AG04449 (cell line): ENCODE measurements around the gene ALK.
"Not testable (repeated sequence)": the region's sequence is repeated elsewhere in the genome, so short reads cannot be mapped to it uniquely, and the experiment has no call there.

Experiments
- CTCF ChIA-PET: fragments of 350-600 bp; formaldehyde crosslinking; extraction: SDS; loops from one replicate; lab custom pipeline; 2021; ENCODE audit warnings: antibody characterized with exemption; lab: Yijun Ruan, JAX
- POLR2A ChIA-PET: fragments of 400-600, 350-600 bp; formaldehyde crosslinking; extraction: SDS; loops from one replicate; lab custom pipeline; 2020; ENCODE audit warnings: antibody characterized with exemption, inconsistent platforms; lab: Yijun Ruan, JAX
- DNase-seq: peaks from one replicate; pipeline ENCODE4 v3.0.0-alpha.2; 2010; ENCODE audit warnings: low read depth, low spot score
- H3K4me3 ChIP-seq: 2 replicates; pipeline ENCODE4 v1.5.1; 2011; ENCODE audit warnings: low read depth, mild to moderate bottlenecking, control low read depth, low read length
- CTCF ChIP-seq: IDR thresholded peaks from one replicate; pipeline ENCODE4 v1.5.1; 2011; ENCODE audit warnings: mild to moderate bottlenecking, moderate library complexity, low read length, control low read depth, inconsistent platforms; ENCODE audit not compliant: insufficient read depth; ENCODE audit errors: missing control alignments

Gene ALK

GRCh38 chr2:29759360-29759759, 162.0 kb downstream of the ALK start:
- CTCF ChIA-PET: no interaction called here
- no peak for TF ChIP-seq CTCF
- POLR2A ChIA-PET: no interaction called here
- no peak for DNase-seq
- no peak overlapping the region for H3K4me3 ChIP-seq

- H3K4me3 ChIP-seq: no peak overlapping the region
- no peak for DNase-seq
- TF ChIP-seq CTCF: no peak
- ChIA-PET CTCF (no interaction called here), POLR2A (no interaction called here)
Measured at GRCh38 chr2:29755829-29756228, 165.6 kb downstream of the ALK start.

GRCh38 chr2:29755233-29755632, 166.2 kb downstream of the ALK start:
- no peak for DNase-seq
- no peak for TF ChIP-seq CTCF
- no peak overlapping the region for H3K4me3 ChIP-seq
- ChIA-PET POLR2A (no interaction called here), CTCF (no interaction called here)

GRCh38 chr2:29753671-29754444, 167.5 kb downstream of the ALK start:
- peak; percentile 44 for DNase-seq
- ChIA-PET CTCF (interaction anchor here (0.7 kb wide), 1 partner anchor 27 kb away, joined by 3 read pairs; no protein-coding TSS in a partner anchor), POLR2A (no interaction called here)
- no peak for TF ChIP-seq CTCF
- H3K4me3 ChIP-seq: no peak overlapping the region

- TF ChIP-seq CTCF: no peak
- ChIA-PET POLR2A (no interaction called here), CTCF (interaction anchor here (0.9 kb wide), 1 partner anchor 41 kb away, joined by 3 read pairs; no protein-coding TSS in a partner anchor)
- H3K4me3 ChIP-seq: no peak overlapping the region
- DNase-seq: no peak
Measured at GRCh38 chr2:29751390-29751789, 170.0 kb downstream of the ALK start.

- POLR2A ChIA-PET, H3K4me3 ChIP-seq, DNase-seq: not testable (repeated sequence)
- CTCF ChIA-PET: interaction anchor here (0.9 kb wide), 1 partner anchor 40 kb away, joined by 3 read pairs; no protein-coding TSS in a partner anchor
Measured at GRCh38 chr2:29750463-29750862, 170.9 kb downstream of the ALK start.

GRCh38 chr2:29749843-29750242, 171.5 kb downstream of the ALK start:
- no peak for TF ChIP-seq CTCF
- CTCF ChIA-PET: no interaction called here
- POLR2A ChIA-PET: no interaction called here
- H3K4me3 ChIP-seq: no peak overlapping the region
- DNase-seq: no peak
